ENCODE data around the gene AKT3.

DNA sequence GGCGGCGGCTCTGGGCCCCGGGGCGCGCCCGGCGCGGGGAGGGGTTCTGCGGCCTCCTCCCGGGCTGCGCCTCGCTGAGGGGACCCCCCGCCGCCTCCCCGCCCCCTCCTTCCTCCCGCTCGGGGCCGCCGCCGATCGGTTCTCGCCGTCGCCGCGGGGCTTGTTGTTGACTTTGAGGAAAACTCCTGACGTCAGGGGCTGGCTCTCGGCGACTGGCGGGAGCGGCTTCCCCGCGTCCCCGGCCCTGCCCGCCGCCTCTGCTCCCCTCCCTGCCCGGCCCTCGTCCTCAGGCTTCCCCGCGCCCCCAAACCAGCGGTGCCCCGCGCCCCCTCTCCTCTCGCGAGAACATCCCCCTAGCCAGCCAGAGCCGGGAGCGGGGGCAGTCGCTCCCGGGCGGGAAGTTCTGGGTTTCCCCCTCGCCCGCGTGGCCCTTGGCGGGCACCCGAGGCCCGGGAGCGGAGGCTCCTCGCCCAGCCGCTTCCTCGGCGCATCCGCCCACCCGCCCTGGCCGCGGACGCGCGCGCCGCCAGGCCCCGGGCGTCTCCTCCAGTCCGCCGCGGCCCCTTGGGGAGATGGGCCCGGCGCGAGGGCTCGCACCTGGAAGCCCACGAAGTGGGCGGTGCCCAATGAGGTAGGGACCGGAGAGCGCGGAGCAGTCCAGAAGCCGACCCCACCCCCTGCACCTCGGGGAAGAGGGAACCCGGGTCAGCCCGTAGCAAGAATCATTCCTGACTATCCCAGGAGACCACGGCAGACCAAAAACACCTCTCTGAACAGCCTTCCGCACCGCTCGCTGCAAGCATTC, 611 bp upstream of the AKT3 start:
- TF ChIP-seq, protein P1, sequence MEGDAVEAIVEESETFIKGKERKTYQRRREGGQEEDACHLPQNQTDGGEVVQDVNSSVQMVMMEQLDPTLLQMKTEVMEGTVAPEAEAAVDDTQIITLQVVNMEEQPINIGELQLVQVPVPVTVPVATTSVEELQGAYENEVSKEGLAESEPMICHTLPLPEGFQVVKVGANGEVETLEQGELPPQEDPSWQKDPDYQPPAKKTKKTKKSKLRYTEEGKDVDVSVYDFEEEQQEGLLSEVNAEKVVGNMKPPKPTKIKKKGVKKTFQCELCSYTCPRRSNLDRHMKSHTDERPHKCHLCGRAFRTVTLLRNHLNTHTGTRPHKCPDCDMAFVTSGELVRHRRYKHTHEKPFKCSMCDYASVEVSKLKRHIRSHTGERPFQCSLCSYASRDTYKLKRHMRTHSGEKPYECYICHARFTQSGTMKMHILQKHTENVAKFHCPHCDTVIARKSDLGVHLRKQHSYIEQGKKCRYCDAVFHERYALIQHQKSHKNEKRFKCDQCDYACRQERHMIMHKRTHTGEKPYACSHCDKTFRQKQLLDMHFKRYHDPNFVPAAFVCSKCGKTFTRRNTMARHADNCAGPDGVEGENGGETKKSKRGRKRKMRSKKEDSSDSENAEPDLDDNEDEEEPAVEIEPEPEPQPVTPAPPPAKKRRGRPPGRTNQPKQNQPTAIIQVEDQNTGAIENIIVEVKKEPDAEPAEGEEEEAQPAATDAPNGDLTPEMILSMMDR (IDR thresholded peaks at IDR 0.05): no peak
- TF ChIP-seq EP300 (IDR thresholded peaks at IDR 0.05): no peak

Data from sigmoid colon (tissue), 4 donors.